Neural cell (in vitro differentiated cells): Measurements from ENCODE around the gene FBN1. TPM values are rescaled to one million over a fixed set of nuclear protein-coding genes. Genes with fewer than 3 reads are reported as not detected.

Experiments used
- H2AFZ ChIP-seq: fragments of 200-600, 300-800 bp; sonication (generic), shearing (Covaris generic); 2 replicates; pipeline ENCODE4 v1.6.0; 2014; ENCODE audit warnings: low read depth, mild to moderate bottlenecking, antibody characterized with exemption, low read length, moderate library complexity
- H3F3A ChIP-seq: fragments of 200-600 bp; shearing (Covaris generic); 2 replicates; pipeline ENCODE4 v1.6.1; 2016; ENCODE audit warnings: mild to moderate bottlenecking, moderate library complexity, mixed read lengths, antibody characterized with exemption, low read length; ENCODE audit not compliant: insufficient read depth, poor library complexity, severe bottlenecking
- H3K27ac ChIP-seq: fragments of 200-600, 300-800 bp; sonication (generic), shearing (Covaris generic); 2 replicates; pipeline ENCODE4 v1.5.1; 2014; ENCODE audit warnings: mild to moderate bottlenecking, low read length, moderate library complexity
- H3K27me3 ChIP-seq: fragments of 300-800, 200-600 bp; sonication (generic), shearing (Covaris generic); 2 replicates; pipeline ENCODE4 v1.6.0; 2014; ENCODE audit warnings: mild to moderate bottlenecking, low read depth, low read length, moderate library complexity; ENCODE audit not compliant: insufficient read depth
- H3K36me3 ChIP-seq: fragments of 300-800, 200-600 bp; sonication (generic), shearing (Covaris generic); 2 replicates; pipeline ENCODE4 v1.5.1; 2014; ENCODE audit warnings: mild to moderate bottlenecking, antibody characterized with exemption, low read length, moderate library complexity; ENCODE audit not compliant: insufficient read depth
- H3K4me2 ChIP-seq: fragments of 300-800, 200-600 bp; sonication (generic), shearing (Covaris generic); 2 replicates; pipeline ENCODE4 v1.6.0; 2014; ENCODE audit warnings: mild to moderate bottlenecking, low read length
- H3K4me3 ChIP-seq: fragments of 300-800, 200-600 bp; sonication (generic), shearing (Covaris generic); 2 replicates; pipeline ENCODE4 v1.5.1; 2014; ENCODE audit warnings: mild to moderate bottlenecking, low read length, moderate library complexity
- H3K79me2 ChIP-seq: fragments of 200-600 bp; shearing (Covaris generic); replicated peaks from 2 replicates; pipeline ENCODE4 v1.6.0; 2014; ENCODE audit warnings: mild to moderate bottlenecking, low read length, moderate library complexity; ENCODE audit not compliant: insufficient read depth
- H3K9ac ChIP-seq: fragments of 300-800, 200-600 bp; sonication (generic), shearing (Covaris generic); 2 replicates; pipeline ENCODE4 v1.6.1; 2016; ENCODE audit warnings: mild to moderate bottlenecking, low read length, mixed read lengths
- H3K9me2 ChIP-seq: fragments of 200-600 bp; shearing (Covaris generic); 2 replicates; pipeline ENCODE4 v1.6.1; 2016; ENCODE audit warnings: mild to moderate bottlenecking, low read length, mixed read lengths; ENCODE audit not compliant: insufficient read depth
- H3K9me3 ChIP-seq: fragments of 200-600, 300-800 bp; sonication (generic), shearing (Covaris generic); 2 replicates; pipeline ENCODE4 v1.6.1; 2016; ENCODE audit warnings: mild to moderate bottlenecking, mixed run types, low read length, moderate library complexity, mixed read lengths
- H4K20me1 ChIP-seq: fragments of 200-600 bp; shearing (Covaris generic); 2 replicates; pipeline ENCODE4 v1.6.1; 2016; ENCODE audit warnings: mild to moderate bottlenecking, mixed run types; ENCODE audit not compliant: insufficient read depth
- CTCF ChIP-seq: fragments of 450-650 bp; IDR thresholded peaks from 2 replicates; pipeline ENCODE4 v1.5.1; 2014; ENCODE audit warnings: antibody characterized with exemption, mild to moderate bottlenecking, moderate library complexity; ENCODE audit not compliant: poor library complexity, severe bottlenecking
- EP300 ChIP-seq: fragments of 450-650 bp; conservative IDR thresholded peaks from 2 replicates; pipeline ENCODE4 v1.6.1; 2014; ENCODE audit warnings: antibody characterized with exemption, mild to moderate bottlenecking, moderate library complexity; ENCODE audit not compliant: poor library complexity, severe bottlenecking
- EZH2 ChIP-seq: fragments of 200-600, 300-800 bp; shearing (Covaris generic), sonication (generic); IDR thresholded peaks from 2 replicates; pipeline ENCODE4 v1.6.1; 2014; ENCODE audit warnings: antibody characterized with exemption, low read length, borderline replicate concordance, mild to moderate bottlenecking; ENCODE audit not compliant: insufficient read depth, poor library complexity, severe bottlenecking
- MXI1 ChIP-seq: fragments of 450-650 bp; conservative IDR thresholded peaks from 2 replicates; pipeline ENCODE4 v1.6.1; 2014; ENCODE audit warnings: antibody characterized with exemption, mild to moderate bottlenecking; ENCODE audit not compliant: poor library complexity, severe bottlenecking
- POLR2AphosphoS5 ChIP-seq: IDR thresholded peaks from 2 replicates; pipeline ENCODE4 v1.6.1; 2012
- RAD21 ChIP-seq: fragments of 450-650 bp; conservative IDR thresholded peaks from 2 replicates; pipeline ENCODE4 v1.6.1; 2014; ENCODE audit warnings: antibody characterized with exemption, mild to moderate bottlenecking, moderate library complexity
- REST ChIP-seq: IDR thresholded peaks from 2 replicates; pipeline ENCODE4 v1.6.1; 2012; ENCODE audit warnings: borderline replicate concordance
- SMC3 ChIP-seq: fragments of 450-650 bp; conservative IDR thresholded peaks from 2 replicates; pipeline ENCODE4 v1.6.1; 2014; ENCODE audit warnings: antibody characterized with exemption, mild to moderate bottlenecking, moderate library complexity; ENCODE audit not compliant: poor library complexity
- TAF1 ChIP-seq: IDR thresholded peaks from 2 replicates; pipeline ENCODE4 v1.6.1; 2012; ENCODE audit warnings: low read depth
- polyA plus RNA-seq: library from polyadenylated mRNA; depleted of rRNA; stranded (reverse); fragments of >200 nt; gene quantifications from 2 replicates; pipeline ENCODE4 v1.2.3, GENCODE V29; 2014

FBN1 gene
- polyA plus RNA-seq, 1 donor from 2014 or later = 22.0 TPM

- TF ChIP-seq TAF1 (no peak), EZH2 (no peak), POLR2AphosphoS5 (no peak), MXI1 (no peak), SMC3 (no peak), EP300 (no peak), REST (no peak), RAD21 (no peak), CTCF (no peak)
- H3K27ac ChIP-seq = no peak overlapping the region
- H3K9me2 ChIP-seq = no peaks in the 10 kb centered on the region
- H3K36me3 ChIP-seq = peaks cover 4% of the 10 kb centered on the region
- H3K9ac ChIP-seq = no peak overlapping the region
- H3K9me3 ChIP-seq = no peaks in the 10 kb centered on the region
- no peaks in the 10 kb centered on the region for H3F3A ChIP-seq
- H3K27me3 ChIP-seq = no peaks in the 10 kb centered on the region
- no peak overlapping the region for H3K4me2 ChIP-seq
- no peaks in the 10 kb centered on the region for H4K20me1 ChIP-seq
- H2AFZ ChIP-seq = no peak overlapping the region
- H3K79me2 ChIP-seq = no peaks in the 10 kb centered on the region
- H3K4me3 ChIP-seq = no peak overlapping the region
Measured at GRCh38 chr15:48447657-48448056, 197.9 kb downstream of the FBN1 start.

GRCh38 chr15:48447058-48447457 is 198.5 kb downstream of the FBN1 start:
- H3K36me3 ChIP-seq = peaks cover 4% of the 10 kb centered on the region

More at GRCh38 chr15:48447058-48447457, 198.5 kb downstream of the FBN1 start:
- H2AFZ ChIP-seq = no peak overlapping the region
- TF ChIP-seq POLR2AphosphoS5 = no peak
- TF ChIP-seq MXI1 = no peak
- no peak for TF ChIP-seq RAD21
- TF ChIP-seq REST = no peak
- TF ChIP-seq EZH2 = no peak
- TF ChIP-seq TAF1 = no peak
- no peak for TF ChIP-seq SMC3
- TF ChIP-seq EP300 = no peak
- TF ChIP-seq CTCF = no peak
- H3K9me3 ChIP-seq = no peaks in the 10 kb centered on the region
- H3K27ac ChIP-seq = no peak overlapping the region
- no peaks in the 10 kb centered on the region for H4K20me1 ChIP-seq
- no peaks in the 10 kb centered on the region for H3K79me2 ChIP-seq
- H3K4me3 ChIP-seq = no peak overlapping the region
- no peak overlapping the region for H3K9ac ChIP-seq
- H3K4me2 ChIP-seq = no peak overlapping the region
- H3K9me2 ChIP-seq = no peaks in the 10 kb centered on the region
- H3K27me3 ChIP-seq = no peaks in the 10 kb centered on the region
- no peaks in the 10 kb centered on the region for H3F3A ChIP-seq
